Stimulated activated naive CD4-positive, alpha-beta T cell treated with Interleukin-2 at 50 U/mL for 16 hours (primary cell): ENCODE results near the gene ALAS1.
A peak's percentile ranks its signal among the peaks of the same experiment; 100 is the strongest.

Source experiments
- DNase-seq: peaks from one replicate; lab custom pipeline; 2025; lab: John Stamatoyannopoulos, UW

Gene ALAS1

DNA sequence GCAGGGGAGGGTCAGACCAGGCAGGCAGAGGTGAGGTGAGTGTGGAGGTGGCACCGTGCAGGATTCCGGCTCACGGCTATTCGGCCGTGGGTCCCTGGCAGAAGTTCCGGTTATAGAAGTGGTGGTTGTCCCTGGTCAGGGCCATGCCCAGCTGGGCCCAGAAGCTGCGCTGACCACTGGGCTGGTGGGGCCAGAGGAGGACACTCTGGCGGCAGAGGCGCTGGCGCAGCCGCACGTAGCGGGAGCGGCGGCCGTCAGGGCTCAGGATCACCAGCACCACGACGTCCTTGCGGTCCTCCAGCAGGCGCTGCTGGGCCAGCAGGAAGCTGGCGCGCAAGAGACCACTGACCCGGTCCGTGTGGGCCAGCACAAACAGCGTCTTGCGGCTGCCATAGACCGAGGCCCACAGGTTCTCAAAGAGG, 23.2 kb downstream of the ALAS1 start:
- DNase-seq = no peak

DNA sequence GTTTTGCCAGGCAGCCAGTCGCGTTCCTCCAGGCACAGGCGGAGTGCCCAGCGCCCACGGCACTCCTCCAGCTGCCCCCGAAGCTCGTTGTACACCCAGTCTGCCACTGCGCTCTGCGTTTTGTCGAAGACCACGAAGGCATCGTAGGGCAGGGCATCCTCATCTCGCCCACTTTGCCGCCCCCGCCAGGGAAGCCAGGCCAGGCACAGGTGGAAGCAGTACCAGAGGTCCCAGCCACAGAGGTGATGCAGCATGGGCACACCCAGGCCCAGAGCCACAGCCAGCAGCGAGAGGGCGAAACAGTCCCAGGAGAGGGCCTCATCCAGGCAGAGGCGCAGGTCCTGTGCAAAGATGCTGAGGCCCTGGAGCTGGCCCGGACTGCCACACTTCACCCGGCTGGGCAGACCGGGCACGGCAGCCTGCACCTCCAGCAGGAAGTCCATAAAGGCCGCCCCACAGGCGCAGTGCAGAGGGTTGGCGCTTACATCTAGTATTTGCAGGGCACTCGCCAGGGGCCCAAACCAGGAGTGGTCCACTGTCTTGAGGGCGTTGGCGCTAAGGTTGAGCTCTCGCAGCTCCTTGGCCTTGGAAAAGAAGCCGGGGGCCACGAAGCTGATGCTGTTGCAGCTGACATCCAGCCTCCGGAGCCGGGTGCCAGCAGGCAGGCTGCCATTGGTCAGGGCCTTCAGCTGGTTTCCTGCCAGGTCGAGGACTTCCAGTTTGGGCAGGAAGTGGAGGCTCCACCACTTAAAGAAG, 23.8 kb downstream of the ALAS1 start:
- DNase-seq = peak; percentile 46

DNA sequence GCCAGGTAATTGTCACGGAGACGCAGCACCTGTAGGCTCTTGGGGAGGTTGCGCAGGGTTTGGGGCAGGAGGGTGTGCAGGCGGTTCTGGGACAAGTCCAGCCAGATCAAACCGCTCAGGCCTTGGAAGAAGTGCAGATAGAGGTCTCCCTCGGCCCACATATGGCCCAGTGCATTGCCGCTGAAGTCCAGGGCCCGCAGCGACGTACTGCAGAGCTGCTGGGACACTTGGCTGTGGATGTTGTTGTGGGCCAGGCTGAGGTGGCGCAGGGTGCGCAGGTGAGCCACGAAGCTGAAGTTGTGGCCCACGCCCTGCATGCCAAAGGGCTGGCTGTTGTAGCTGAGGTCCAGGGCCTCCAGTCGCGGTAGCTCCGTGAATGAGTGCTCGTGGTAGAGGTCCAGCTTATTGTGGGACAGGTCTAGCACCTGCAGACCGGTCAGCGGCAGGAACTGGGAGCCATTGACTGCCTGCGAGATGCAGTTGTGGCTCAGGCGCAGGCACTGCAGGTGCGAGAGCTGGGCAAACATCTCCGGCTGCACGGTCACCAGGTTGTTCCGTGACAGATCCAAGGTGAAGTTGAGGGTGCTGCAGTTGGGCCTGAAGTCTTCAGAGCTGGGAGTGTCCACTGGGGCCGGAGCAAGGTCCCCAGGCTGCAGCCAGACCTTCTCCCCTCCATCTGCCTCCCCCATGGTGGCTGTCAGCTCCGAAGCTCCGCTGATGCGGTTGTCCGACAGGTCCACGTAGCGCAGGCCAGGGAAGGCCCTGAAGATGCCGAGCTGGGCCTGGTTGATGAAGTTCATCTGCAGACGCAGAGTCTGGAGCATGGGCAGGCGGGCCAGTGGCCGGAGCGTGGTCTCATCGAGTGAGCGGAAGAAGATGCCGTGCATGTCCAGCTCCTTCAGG, 24.6 kb downstream of the ALAS1 start:
- DNase-seq = no peak

DNA sequence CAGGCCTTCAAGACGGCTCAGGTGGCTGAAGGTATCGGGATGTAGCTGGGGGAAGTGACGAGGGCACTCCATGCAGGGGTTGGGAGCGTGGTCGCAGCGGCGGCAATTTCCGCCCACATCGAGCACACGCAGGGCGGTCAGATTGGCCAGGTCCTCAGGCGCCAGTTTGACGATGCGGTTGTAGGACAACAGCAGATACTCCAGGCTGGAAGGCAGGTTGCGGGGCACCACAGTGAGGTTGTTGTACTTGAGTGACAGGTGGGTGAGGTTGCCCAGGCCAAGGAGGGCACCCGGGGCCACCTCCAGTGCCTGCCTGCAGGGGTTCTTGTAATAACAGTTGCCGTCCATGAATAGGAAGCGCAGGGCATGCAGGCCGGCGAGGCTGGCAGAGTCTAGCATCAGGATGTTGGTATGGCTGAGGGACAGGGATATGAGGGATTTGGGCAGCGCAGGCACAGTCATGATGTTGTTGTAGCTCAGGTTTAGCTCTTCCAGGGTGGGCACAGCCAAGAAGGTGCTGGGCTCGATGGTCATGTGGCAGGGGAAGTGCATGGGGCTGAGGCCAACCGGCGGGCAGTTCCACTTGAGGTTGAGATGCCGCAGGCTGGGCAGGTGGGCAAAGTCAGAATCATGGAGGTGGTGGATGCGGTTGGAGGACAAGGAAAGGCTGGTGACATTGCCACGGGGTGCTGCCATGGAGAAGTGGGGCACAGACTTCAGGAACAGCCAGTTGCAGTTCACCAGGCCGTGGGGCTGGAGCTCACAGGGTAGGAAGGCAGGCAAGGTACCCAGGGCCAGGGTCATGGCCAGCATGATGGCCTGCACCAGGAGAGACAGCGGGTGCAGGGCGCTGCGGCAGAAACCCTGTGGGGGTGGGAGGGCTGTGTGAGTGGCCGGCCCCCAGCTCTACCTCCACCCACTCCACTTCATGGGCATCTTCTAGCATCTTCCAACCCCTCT, 25.8 kb downstream of the ALAS1 start:
- DNase-seq = no peak

DNA sequence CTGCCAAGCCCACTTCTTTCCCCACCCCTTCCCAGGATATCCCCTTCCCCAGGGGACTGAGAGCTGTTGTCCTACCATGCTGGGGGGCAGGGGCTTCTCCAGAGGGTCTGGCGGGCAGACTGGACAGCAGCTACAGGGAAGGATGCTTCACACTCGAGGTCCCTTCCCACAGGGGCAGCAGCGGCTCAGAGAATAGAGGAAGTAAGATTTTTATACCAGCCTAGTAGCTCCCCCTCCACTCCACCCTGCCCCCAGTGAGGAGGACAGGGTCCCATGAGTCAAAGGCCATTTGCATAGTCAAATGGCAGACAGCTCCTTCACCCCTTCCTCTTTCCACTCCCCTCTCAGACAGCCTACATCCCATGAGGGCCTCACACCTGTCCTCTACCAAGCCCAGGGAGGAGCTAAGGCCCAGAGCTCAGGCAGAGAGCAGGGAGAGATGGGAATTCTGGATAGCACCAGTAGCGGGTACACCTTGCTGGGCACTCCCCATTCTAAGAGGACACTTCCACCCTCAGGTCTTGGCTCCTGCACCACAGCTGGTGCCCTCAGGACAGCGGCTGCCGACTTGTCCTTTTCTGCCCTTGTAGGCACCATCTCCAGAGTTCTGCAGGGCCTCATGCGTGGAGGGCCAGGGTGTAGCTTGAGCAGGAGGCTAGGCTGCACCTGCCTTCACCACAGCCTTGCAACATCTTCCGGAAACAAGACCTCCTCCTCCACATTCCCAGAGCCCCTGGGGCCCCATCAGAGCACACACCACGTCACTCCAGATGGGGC, 27.7 kb downstream of the ALAS1 start, which contains the start of gene TLR9:
Gene TLR9 (minus strand): TSS at position 194 of the 777 bp plus-strand sequence. CDS start 116 bp downstream, at position 78.
- no peak for DNase-seq

DNA sequence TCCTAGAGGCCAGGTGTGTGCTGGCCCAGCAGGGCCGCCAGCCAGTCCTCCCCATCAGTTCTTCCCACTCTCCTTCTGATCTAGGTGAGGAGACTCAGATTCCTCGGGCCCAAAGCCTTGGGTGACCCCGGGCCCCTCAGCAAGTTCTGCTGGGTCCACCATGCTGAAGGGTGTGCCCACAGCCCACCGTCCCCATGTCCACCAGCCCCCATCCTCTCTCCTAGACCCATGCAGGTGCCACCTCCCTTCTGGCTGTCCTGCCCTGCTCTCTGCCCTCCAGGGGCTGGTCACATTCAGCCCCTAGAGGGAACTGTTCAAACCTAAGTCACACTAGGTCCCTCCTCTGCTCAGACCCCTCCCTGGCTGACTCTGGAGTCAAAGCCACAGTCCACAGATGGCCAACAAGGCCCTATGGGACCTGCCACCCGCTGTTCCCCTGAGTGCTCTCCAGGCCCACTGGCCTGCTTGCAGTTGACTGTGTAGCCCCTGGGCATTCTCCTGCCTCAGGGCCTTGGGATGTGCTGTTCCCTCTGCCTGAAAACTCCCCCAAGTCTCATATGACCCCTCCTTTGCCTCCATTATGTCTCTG, 28.4 kb downstream of the ALAS1 start:
- no peak for DNase-seq

DNA sequence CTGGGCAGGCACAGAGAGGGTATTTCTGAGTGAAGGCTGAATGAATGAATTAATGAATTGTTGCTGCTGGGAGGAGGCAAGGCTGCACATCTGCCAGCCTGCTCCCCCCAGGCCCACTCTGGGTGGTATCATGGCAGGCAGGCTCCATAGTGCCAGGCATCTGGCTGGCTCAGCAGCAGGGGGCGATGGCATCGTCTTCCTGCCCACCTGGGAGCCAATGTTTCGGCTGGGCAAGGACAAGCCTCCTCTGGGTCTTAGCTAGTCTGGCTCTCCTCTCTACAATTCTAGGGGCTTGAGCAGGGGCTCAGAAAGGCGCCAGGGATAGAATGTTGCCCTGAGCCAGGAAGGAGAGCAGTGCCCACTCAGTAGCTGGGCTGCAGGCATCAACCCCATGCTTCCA, 29.2 kb downstream of the ALAS1 start:
- DNase-seq = no peak

DNA sequence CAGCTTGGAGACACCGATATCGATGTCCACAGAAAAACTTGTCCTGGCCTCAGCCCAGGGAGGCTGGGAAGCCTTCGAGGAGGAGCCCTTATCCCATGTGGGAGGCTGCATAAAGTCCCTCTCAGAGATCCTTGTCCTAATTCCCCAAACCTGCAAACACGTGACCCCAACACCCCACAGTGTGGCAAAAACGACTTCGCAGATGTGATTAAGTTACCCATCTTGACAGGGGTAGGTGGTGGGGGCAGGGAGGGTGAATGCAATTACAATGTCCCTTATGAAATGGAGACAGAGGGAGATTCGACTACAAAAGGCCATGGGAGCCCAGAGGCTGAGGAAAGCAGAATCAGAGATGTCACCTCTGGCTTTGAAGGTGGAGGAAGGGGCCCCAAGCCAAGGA, 29.8 kb downstream of the ALAS1 start:
- no peak for DNase-seq

DNA sequence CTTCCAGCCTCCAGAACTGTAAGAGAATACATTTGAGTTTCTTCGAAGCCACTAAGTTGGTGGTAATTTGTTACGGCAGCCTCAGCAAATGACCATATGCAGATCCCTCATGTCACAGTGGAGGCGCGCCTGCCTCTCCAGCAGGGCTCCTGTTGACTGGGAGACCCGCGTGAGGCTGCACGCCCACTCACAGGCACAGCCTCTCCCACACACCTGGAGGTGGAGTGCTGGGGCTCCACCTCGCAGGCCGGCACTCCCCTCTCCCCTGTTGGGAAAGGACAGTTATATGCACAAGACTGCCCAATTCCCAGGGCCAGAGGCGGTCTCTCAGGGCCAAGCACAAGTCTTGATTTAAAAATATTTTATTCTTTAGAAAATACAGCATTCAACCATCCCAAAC, 30.3 kb downstream of the ALAS1 start:
- DNase-seq = no peak

DNA sequence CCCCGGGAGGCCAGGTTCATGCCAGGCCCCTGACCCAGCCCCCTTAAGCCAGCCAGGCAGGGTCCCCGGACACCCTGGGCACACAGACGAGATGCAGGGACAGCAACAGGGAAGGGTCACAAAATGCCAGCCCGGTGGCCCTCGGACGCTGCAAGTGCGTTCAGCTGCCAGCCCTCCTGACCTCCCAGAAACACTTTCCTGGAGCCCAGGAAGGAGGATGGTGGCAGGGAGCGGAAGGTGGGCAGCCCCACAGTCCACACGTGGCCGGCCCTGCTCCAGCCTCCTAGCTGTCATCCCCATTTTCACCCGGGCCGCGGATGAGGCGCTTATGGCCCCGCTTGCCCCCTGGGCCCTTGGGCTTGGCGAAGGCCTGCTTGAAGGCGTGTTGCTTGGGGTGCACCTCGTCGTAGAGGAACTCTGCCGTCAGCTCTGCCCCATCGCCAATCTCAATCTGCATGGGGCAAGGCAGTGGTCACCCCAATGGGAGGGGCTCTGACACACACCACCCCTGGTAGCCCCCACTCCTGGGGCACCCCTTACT, 30.9 kb downstream of the ALAS1 start:
- DNase-seq = no peak

DNA sequence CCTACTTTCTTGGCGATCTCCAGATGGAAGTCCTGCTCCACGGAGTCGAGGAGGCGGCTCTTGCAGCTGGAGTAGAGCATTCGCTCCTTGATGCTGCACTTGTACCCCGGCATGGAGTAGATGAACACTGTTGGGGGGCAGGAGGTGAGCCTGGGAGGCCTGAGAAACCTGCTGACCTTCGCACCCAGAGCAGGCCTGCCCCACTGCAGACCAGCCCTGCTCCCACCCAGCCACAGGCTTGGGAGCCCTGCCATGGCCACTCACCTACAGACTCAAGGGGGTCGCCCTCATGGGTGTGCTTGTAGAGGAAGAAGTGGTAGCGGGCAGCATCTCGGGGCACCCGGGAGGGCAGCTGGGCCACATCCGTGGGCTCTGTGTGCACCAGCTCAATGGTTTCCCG, 31.7 kb downstream of the ALAS1 start:
- DNase-seq = no peak

DNA sequence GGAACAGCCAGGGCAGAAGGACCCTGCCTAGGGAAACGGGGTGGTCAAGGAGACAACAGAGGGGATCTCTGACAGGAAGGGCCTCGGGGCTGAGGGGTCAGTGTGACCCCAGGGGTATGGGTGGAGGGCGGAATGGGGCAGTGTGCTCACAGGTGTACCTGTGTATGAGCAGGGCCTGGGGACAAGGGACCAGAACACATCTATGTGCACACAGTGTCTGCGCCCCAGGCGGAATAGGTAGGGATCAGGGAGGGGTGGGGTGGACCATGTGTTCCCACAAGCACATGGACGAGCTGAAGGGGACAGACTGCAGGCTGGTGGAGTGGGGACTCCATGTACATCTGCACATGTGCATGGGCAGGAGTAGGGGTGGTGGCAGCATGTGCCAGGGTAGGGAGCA, 32.5 kb downstream of the ALAS1 start:
- no peak for DNase-seq

DNA sequence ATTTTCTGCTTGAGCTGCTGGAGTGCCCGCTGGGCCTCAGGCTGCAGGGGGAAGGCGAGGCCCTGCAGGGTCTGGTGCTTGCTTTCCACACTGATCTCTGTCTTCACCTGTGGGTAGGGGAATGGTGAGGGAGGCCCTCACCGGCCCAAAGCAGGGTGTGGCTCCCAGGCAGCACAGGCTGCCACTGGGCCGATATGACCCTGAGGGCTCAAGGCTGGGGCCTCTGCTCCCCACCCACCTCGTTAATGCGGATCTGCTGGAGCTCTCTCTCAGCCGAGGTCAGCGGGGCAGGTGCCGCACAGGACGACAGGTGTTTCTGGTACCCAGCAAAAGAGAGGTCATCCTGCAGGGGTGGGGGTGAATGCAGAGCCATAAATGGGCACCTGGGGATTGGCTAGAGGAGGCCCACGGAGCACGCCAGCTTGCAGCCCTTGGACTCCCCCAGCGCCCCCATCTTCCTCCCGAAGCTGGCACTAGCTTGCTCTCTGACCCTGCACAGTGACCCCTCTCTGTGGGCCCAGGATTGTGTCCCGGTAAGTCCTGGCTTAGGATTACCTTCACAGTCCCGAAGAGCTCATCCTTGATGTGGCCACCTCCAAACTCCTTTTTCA, 33.0 kb downstream of the ALAS1 start:
- DNase-seq = no peak

DNA sequence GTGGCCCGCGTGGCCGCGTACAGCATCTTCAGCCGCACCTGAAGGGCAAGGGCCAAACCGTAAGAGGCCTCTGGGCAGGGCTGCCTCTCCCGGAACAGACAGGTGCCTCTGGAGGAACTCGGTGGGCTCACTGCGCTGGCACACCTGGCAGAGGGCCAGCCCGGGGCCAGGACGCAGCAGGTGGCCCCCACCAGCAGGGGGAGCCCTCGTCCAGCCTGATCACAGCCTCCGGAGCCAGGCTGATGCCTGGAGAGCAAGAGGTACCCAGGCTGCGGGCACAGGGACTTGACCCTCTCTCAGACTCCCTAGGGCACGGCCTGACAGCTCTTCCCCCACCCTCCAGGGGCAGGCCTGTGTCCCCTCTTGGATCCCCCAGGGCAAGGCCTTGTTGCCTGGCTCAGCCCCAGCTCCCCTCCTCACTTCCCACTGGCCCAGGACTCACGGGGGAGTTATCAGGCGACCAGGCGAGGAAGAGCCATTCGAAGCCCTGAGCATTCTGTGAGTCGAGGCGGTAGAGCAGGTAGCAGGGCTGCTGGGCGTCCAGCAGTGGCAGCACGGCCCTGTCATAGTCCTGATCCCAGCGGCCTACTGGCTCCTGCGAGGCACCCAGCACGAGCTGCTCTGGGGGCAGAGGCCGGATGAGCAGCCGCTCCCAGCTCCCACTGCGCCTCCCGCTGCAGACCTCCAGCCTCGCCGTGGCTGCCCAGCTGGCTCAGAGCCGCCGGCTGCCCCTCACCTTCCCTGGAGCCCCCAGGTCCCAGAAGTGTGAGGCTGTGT, 33.7 kb downstream of the ALAS1 start:
- peak; percentile 80 for DNase-seq

DNA sequence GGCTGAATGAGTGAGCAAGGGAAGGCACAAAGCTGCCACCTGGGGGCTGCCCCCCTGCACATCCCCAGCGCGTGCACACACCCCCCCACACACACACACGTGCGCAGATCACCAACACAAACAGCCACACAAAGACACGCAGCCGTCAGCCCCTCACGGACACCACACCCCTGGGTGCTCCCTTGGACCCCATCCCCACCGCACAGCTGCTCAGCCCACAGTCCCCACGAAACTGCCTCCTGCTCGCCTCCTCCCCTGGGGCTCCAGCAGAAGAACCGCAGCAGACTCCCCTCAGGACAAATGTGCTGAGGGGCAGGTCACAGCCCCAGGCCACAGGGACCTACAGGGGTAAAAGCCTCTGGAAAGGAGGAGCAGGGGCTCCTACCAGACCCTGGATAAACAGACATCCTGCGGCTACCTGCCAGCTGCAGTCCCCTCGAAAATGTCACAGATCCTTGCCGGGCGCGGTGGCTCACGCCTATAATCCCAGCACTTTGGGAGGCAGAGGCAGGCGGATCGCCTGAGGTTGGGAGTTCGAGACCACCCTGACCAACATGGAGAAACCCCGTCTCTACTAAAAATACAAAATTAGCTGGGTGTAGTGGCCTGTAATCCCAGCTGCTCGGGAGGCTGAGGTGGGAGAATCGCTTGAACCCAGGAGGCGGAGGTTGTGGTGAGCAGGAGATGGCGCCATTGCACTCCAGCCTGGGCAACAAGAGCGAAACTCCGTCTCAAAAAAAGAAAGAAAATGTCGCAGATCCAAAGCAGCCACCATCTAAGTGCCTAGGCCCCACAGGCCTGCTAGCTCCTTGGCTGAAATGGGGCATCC, 34.5 kb downstream of the ALAS1 start:
- no peak for DNase-seq

DNA sequence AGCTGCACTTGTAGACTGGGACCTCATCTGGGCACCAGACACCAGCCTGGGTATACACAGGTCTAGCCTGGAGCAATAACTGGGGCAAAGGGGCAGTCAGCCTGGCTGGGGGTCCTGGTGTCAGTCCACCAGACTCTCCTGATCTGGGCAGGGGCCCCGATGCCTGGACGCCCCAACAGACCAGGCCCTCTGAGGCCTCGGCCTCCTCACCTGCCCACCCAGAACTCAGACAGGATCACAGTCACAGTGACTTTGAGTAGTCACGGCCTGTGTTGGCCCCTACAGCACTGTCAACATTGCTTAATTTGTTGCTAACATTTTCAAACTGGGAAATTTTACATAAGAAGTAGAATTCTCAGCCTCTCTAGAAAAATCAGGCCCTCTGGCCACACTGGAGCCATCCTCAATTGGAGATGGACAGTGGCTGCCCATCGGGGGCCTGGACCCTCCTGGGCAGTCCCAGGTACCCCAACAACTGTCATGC, 35.2 kb downstream of the ALAS1 start:
- DNase-seq = no peak

DNA sequence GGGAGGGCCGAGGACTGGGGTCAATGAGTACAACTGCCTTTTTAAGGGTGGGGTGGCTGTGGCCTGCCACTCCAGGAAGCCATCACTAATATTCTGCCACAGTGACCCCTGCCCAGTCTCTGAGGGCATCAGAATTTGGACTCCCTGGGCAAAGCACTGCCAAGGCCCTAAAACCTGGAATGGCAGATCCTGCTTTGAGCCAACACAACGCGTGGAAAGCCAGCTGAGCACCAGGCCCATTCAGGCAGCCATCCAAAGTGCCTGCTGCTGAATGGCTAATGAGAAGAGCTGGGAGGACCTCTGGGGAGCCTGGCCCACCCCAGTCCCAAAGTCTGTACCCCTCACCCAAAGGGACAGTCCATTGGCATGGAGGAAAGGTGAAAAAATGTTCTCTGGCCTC, 36.0 kb downstream of the ALAS1 start:
- DNase-seq = no peak
